Natural killer cell (primary cell): Measurements from ENCODE around the gene APOBR. TPM values are rescaled to one million over a fixed set of nuclear protein-coding genes. Genes with fewer than 3 reads are reported as not detected.

Source experiments
- ATAC-seq, 3 donors: fragments of 150-1000 bp in 2 of 3; fragments of 200-7000 bp in 1 of 3; cut with Tn5 transposase; 1 replicate in 1 of 3; 2 replicates in 2 of 3; pipeline ENCODE4 v1.10.0; 2021; ENCODE audit warnings: mild to moderate bottlenecking in 2 of 3, moderate library complexity in 2 of 3
- DNase-seq, 2 donors: peaks; one replicate each; pipeline versions ENCODE4 v3.0.0 to v3.0.0-alpha.2; 2013 to 2021; ENCODE audit warnings: mixed read lengths in 1 of 2
- H3K27ac ChIP-seq: one replicate; pipeline ENCODE4 v1.5.1; 2013; ENCODE audit warnings: mild to moderate bottlenecking, low read length
- H3K27me3 ChIP-seq: one replicate; pipeline ENCODE4 v1.6.1; 2013; ENCODE audit warnings: low read length; ENCODE audit not compliant: control insufficient read depth, insufficient read depth
- H3K36me3 ChIP-seq: one replicate; pipeline ENCODE4 v1.6.1; 2013; ENCODE audit warnings: low read length; ENCODE audit not compliant: control insufficient read depth, insufficient read depth
- H3K4me1 ChIP-seq: one replicate; pipeline ENCODE4 v1.6.1; 2013; ENCODE audit warnings: low read length; ENCODE audit not compliant: control insufficient read depth, insufficient read depth
- H3K4me3 ChIP-seq: one replicate; pipeline ENCODE4 v1.5.1; 2013; ENCODE audit warnings: low read length
- H3K9me3 ChIP-seq: one replicate; pipeline ENCODE4 v1.6.1; 2013; ENCODE audit warnings: low read length; ENCODE audit not compliant: control insufficient read depth, insufficient read depth
- H3K27ac Mint-ChIP-seq, 2 donors: one replicate each; pipeline ENCODE4 v1.8.0; 2022; ENCODE audit warnings: mild to moderate bottlenecking in 2 of 2, mixed read lengths in 2 of 2, moderate library complexity in 1 of 2
- H3K27me3 Mint-ChIP-seq, 2 donors: one replicate each; pipeline ENCODE4 v1.8.0; 2022; ENCODE audit warnings: low read depth in 2 of 2, mixed read lengths in 2 of 2
- H3K36me3 Mint-ChIP-seq: one replicate; pipeline ENCODE4 v1.8.0; 2022; ENCODE audit warnings: mixed read lengths
- H3K4me1 Mint-ChIP-seq, 2 donors: one replicate each; pipeline ENCODE4 v1.8.0; 2022; ENCODE audit warnings: mixed read lengths in 2 of 2
- H3K4me3 Mint-ChIP-seq: one replicate; pipeline ENCODE4 v1.8.0; 2022; ENCODE audit warnings: mild to moderate bottlenecking, moderate library complexity, mixed read lengths
- H3K9me3 Mint-ChIP-seq, 2 donors: one replicate each; pipeline ENCODE4 v1.8.0; 2022; ENCODE audit warnings: mixed read lengths in 2 of 2
- CTCF ChIP-seq: fragments of 200-600 bp; IDR thresholded peaks from one replicate; pipeline ENCODE4 v1.8.0; 2022; ENCODE audit warnings: antibody characterized with exemption
- WGBS: methylation state at CpG from one replicate; pipeline ENCODE4 v1.1.7; 2013; ENCODE audit warnings: missing lambda C conversion rate; ENCODE audit not compliant: insufficient coverage; 5-methylcytosine and 5-hydroxymethylcytosine counted together
- intact Hi-C: fragments of 100-400 bp; cut with micrococcal nuclease; formaldehyde crosslinking; loops from one replicate; pipeline ENCODE4 v1.14.2; 2022
- total RNA-seq, 4 donors: library from RNA; stranded (reverse); fragments of 120-200 nt in 1 of 4; gene quantifications; one replicate each; pipeline versions ENCODE4 v1.2.3 to v1.2.4, GENCODE V29; 2013 to 2022

The APOBR gene
- total RNA-seq, 3 donors from 2014 or later (not counting 1 experiment from before 2014, with no cell fraction given): 64.9 to 84.8 (median 83.0) TPM

- Mint-ChIP-seq H3K36me3 (no peaks in the 10 kb centered on the region), H3K4me3 (no peak overlapping the region), H3K9me3 (no peaks in the 10 kb centered on the region), H3K27ac (no peak overlapping the region), H3K27me3 (no peaks in the 10 kb centered on the region), H3K4me1 (peaks cover under 1% of the 10 kb centered on the region in 2 donors)
- ATAC-seq: no peak
- Histone ChIP-seq H3K27ac (no peak overlapping the region), H3K4me1 (peaks cover 2% of the 10 kb centered on the region), H3K27me3 (no peaks in the 10 kb centered on the region), H3K9me3 (no peaks in the 10 kb centered on the region), H3K4me3 (no peak overlapping the region), H3K36me3 (no peaks in the 10 kb centered on the region)
- intact Hi-C loops: no loop called here
- DNase-seq: no peak
- no peak for TF ChIP-seq CTCF
These were observed 34.7 kb downstream of the APOBR start for GRCh38 chr16:28529124-28529523.

DNA sequence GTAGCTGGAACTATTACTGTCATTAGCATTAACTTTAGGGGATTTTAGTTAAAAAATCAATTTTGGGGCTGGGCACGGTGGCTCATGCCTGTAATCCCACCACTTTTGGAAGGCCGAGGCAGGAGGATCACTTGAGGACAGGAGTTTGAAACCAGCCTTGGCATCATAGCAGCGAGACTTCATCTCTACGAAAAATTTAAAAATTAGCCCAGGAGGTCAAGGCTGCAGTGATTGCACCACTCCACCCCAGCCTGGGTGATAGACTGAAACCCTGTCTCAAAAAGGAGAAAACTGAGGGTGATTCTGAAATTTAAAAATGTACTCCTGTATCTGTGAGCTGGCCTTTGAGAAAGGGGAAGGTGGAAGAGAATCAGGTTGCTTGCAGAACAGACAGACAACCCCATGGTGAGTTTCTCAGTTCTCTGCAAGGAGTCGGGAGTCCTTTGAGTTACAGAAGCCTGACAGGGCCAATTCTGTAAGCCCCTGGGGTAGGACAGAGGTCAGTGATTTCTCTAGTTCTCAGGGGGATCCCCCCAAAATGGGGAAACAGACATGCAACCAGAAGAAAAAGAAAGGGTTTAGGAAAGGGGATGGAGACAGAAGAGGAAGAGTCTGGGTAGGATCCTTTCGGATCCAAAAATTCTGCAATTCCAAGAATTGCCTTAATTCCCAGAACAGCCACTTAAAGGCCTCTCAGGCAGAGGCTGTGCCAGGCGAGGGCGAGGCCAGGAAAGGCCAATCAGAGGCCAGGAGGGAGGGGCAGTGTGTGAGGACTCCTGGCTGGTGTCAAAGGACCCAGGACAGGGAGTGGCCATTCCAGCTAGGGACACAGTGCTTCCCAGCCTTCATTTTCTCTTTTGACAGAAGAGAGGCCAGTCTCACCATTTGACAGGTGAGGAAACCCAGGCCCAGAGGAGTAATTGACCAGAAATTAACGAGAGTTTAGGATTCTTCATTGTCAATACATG lies 37.6 kb downstream of the APOBR start:
- H3K27me3 ChIP-seq: no peaks in the 10 kb centered on the region
- WGBS: 87% methylated on average over 9 of the region's 9 CpGs
- ATAC-seq (no peak), DNase-seq (no peak)
- TF ChIP-seq CTCF: no peak
- Mint-ChIP-seq H3K4me1 (peaks cover 17% of the 10 kb centered on the region in 2 donors), H3K4me3 (no peak overlapping the region), H3K36me3 (no peaks in the 10 kb centered on the region), H3K9me3 (no peaks in the 10 kb centered on the region), H3K27ac (no peak overlapping the region), H3K27me3 (no peaks in the 10 kb centered on the region)
- H3K36me3 ChIP-seq: no peaks in the 10 kb centered on the region
- H3K27ac ChIP-seq: no peak overlapping the region
- intact Hi-C loops: no loop called here
- peaks cover 15% of the 10 kb centered on the region for H3K4me1 ChIP-seq
- no peaks in the 10 kb centered on the region for H3K9me3 ChIP-seq
- no peak overlapping the region for H3K4me3 ChIP-seq

GRCh38 chr16:28532940-28533647 lies 38.7 kb downstream of the APOBR start:
- no peak for DNase-seq
- H3K9me3 ChIP-seq: no peaks in the 10 kb centered on the region
- no peak for ATAC-seq
- WGBS: 89% methylated on average over 5 of the region's 5 CpGs
- Mint-ChIP-seq H3K36me3 (no peaks in the 10 kb centered on the region), H3K9me3 (no peaks in the 10 kb centered on the region), H3K4me1 (peaks cover 17% of the 10 kb centered on the region in 2 donors), H3K27me3 (no peaks in the 10 kb centered on the region), H3K4me3 (no peak overlapping the region), H3K27ac (peak overlapping the region in 1 of 2 donors; percentile 45)
- no peak overlapping the region for H3K27ac ChIP-seq
- no peaks in the 10 kb centered on the region for H3K36me3 ChIP-seq
- peaks cover 15% of the 10 kb centered on the region for H3K4me1 ChIP-seq
- intact Hi-C loops: no loop called here
- no peaks in the 10 kb centered on the region for H3K27me3 ChIP-seq
- H3K4me3 ChIP-seq: no peak overlapping the region
- no peak for TF ChIP-seq CTCF
